Inflammatory macrophage treated with lipopolysaccharide for 4 hours (primary cell): ENCODE results near the gene TSPAN7.

Experiments
- DNase-seq: peaks from one replicate; pipeline ENCODE4 v3.0.0-alpha.2; 2020

TSPAN7 gene

GRCh38 chrX:38561126-38561868, at the start of gene TSPAN7:
TSPAN7 (plus strand) TSS chrX:38561542; CDS start chrX:38561547, 5 bp downstream.
- peak; percentile 65 for DNase-seq

- no peak for DNase-seq
These were observed 48.1 kb upstream of the TSPAN7 start for GRCh38 chrX:38513112-38513742.

GRCh38 chrX:38514016-38514854, 47.1 kb upstream of the TSPAN7 start:
- peak; percentile 18 for DNase-seq

- DNase-seq = peak; percentile 73
These were observed 46.1 kb upstream of the TSPAN7 start for GRCh38 chrX:38515291-38515690.

- DNase-seq = no peak
These were observed 45.1 kb upstream of the TSPAN7 start for GRCh38 chrX:38516196-38516774.

- DNase-seq = no peak
These were observed 41.7 kb upstream of the TSPAN7 start for GRCh38 chrX:38519651-38520050.

- DNase-seq = no peak
These were observed 23.2 kb upstream of the TSPAN7 start for GRCh38 chrX:38538134-38538533.

GRCh38 chrX:38539748-38540147, 21.6 kb upstream of the TSPAN7 start:
- DNase-seq = no peak

- DNase-seq = no peak
These were observed 12.8 kb upstream of the TSPAN7 start for GRCh38 chrX:38548508-38548907.

GRCh38 chrX:38552721-38553120, 8.6 kb upstream of the TSPAN7 start:
- no peak for DNase-seq

- peak; percentile 14 for DNase-seq
These were observed 2.7 kb upstream of the TSPAN7 start for GRCh38 chrX:38558686-38559085.

- no peak for DNase-seq
These were observed 591 bp upstream of the TSPAN7 start for GRCh38 chrX:38560776-38561125.

GRCh38 chrX:38561951-38562719, 793 bp downstream of the TSPAN7 start:
- no peak for DNase-seq

- DNase-seq = no peak
These were observed 1.7 kb downstream of the TSPAN7 start for GRCh38 chrX:38563030-38563429.

- no peak for DNase-seq
These were observed 9.1 kb downstream of the TSPAN7 start for GRCh38 chrX:38570396-38570795.

- DNase-seq = no peak
These were observed 9.7 kb downstream of the TSPAN7 start for GRCh38 chrX:38571058-38571457.

GRCh38 chrX:38574858-38575257, 13.5 kb downstream of the TSPAN7 start:
- DNase-seq = no peak

GRCh38 chrX:38575888-38576287, 14.5 kb downstream of the TSPAN7 start:
- no peak for DNase-seq

GRCh38 chrX:38577738-38578137, 16.4 kb downstream of the TSPAN7 start:
- DNase-seq = no peak

GRCh38 chrX:38578167-38578566, 16.8 kb downstream of the TSPAN7 start:
- no peak for DNase-seq

GRCh38 chrX:38583181-38583580, 21.8 kb downstream of the TSPAN7 start:
- DNase-seq = no peak

GRCh38 chrX:38594434-38594833, 33.1 kb downstream of the TSPAN7 start:
- no peak for DNase-seq

- DNase-seq = no peak
These were observed 34.5 kb downstream of the TSPAN7 start for GRCh38 chrX:38595801-38596200.
